Neural crest cell (in vitro differentiated cells): ENCODE results near the gene CIB2. TPM values are rescaled to one million over a fixed set of nuclear protein-coding genes. Genes with fewer than 3 reads are reported as not detected.

Experiments
- DNase-seq: peaks from one replicate; pipeline ENCODE4 v3.0.0; 2021; ENCODE audit warnings: low read depth, mixed read lengths, low spot score
- H3K27ac Mint-ChIP-seq: one replicate; pipeline ENCODE4 v1.8.0; 2021; ENCODE audit warnings: mild to moderate bottlenecking, mixed read lengths; ENCODE audit not compliant: unreplicated experiment
- H3K27me3 Mint-ChIP-seq: 2 replicates; pipeline ENCODE4 v1.8.0; 2021; ENCODE audit warnings: low read depth, mild to moderate bottlenecking, mixed read lengths
- H3K36me3 Mint-ChIP-seq: 2 replicates; pipeline ENCODE4 v1.8.0; 2021; ENCODE audit warnings: low read depth, mild to moderate bottlenecking, mixed read lengths
- H3K4me1 Mint-ChIP-seq: 2 replicates; pipeline ENCODE4 v1.8.0; 2021; ENCODE audit warnings: mixed read lengths
- H3K4me3 Mint-ChIP-seq: one replicate; pipeline ENCODE4 v1.8.0; 2021; ENCODE audit warnings: mild to moderate bottlenecking, mixed read lengths
- H3K9me3 Mint-ChIP-seq: 2 replicates; pipeline ENCODE4 v1.8.0; 2021; ENCODE audit warnings: mixed read lengths
- CTCF ChIP-seq: fragments of 200-600 bp; sonication (generic); conservative IDR thresholded peaks from 2 replicates; pipeline ENCODE4 v1.5.0; 2021; ENCODE audit warnings: antibody characterized with exemption, mild to moderate bottlenecking
- total RNA-seq: library from RNA; stranded (reverse); gene quantifications from 2 replicates; pipeline ENCODE4 v1.2.1, GENCODE V29; 2021

CIB2 gene
- total RNA-seq, 1 donor from 2014 or later: 37.7 TPM

DNA sequence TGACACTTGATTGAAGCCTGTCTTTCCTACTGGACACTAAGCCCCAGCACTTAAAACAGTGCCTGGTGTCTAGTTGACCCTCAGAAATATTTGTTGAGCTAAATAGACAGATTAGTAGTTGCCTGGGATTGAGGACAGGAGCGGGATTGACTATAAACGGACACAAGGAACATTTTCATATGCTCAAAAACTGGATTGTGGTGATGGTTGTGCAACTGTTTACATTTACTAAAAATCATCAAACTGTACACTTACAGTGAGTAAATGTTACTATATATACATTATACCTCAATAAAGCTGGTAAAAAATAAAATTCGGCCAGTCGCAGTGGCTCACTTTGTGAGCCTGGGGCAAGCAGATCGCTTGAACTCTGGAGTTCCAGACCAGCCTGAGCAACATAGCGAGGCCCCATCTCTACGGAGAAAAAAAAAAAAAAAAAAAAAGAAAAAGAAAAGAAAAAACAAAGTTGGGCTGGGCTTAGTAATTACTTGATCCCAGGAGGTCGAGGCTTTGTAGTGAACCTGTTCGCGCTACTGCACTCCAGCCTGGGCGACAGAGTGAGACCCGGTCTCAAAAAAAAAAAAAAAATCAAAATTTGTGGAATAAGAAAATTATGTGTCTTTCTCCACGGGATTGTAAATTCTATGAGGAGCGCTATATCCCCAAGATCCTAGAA lies 17.3 kb upstream of the CIB2 start:
- no peak for TF ChIP-seq CTCF
- Mint-ChIP-seq H3K4me3 (peak overlapping the region; percentile 99), H3K36me3 (peaks cover 2% of the 10 kb centered on the region), H3K27ac (peak overlapping the region; percentile 92), H3K27me3 (no peaks in the 10 kb centered on the region), H3K4me1 (peaks cover 28% of the 10 kb centered on the region), H3K9me3 (no peaks in the 10 kb centered on the region)
- no peak for DNase-seq

DNA sequence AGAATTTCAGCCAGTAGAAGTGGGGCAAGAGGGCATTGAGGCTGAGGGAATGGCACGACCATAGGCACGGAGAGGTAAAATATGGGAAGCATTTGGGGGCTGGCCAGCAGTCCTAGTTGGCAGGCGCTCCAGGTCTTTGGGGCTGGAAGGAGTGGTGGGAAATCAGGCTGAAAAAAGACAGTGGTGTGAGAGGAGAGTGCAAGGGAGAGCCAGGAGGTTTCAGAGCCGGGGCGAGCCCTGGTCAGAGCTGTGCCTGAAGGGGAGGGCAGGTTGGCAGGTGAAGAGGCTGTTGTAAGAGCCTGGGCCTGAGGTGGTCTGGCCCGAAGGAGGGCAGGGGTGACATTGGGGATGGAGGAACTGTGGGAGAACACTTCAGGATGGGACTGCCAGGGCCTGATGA lies 16.3 kb upstream of the CIB2 start:
- peaks cover 24% of the 10 kb centered on the region for H3K4me1 Mint-ChIP-seq
- H3K27ac Mint-ChIP-seq: no peak overlapping the region
- H3K4me3 Mint-ChIP-seq: peak overlapping the region; percentile 81
- H3K36me3 Mint-ChIP-seq: no peaks in the 10 kb centered on the region
- no peak for DNase-seq
- no peaks in the 10 kb centered on the region for H3K9me3 Mint-ChIP-seq
- H3K27me3 Mint-ChIP-seq: no peaks in the 10 kb centered on the region
- no peak for TF ChIP-seq CTCF

DNA sequence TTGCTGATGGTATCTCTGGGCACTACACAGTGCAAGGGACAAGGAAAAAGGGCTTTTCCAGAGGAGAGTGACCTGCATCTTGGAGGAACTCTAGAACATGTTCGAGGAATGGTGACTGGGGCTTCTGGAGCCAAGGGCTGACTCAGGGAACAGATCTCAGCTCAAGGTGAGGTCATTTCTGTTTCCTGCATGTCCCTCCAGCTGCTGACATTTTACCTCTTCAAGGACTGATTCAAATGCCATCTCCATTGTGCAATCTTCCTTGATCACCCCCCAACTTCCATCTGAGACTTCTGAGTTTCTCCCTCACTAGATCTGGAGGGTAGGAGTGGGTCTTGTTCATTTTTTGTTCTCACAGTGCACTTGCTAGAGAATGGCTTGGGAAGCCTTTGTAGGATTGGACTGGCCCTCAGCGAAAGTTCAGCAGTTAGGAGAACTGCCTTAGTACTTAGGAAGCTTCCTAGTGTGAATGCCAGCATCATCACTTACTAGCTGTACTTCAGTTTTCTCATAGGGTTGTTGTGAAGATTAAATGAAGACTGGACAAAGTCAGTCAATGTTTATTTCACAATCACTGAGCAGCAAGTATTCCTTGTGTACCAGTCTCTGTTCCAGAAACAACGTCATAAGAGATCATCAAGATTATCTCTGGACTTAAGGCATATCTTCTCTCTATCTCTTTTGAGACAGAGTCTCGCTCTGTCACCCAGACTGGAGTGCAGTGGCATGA lies 15.3 kb upstream of the CIB2 start:
- no peaks in the 10 kb centered on the region for H3K27me3 Mint-ChIP-seq
- peak overlapping the region; percentile 81 for H3K4me3 Mint-ChIP-seq
- peaks cover 23% of the 10 kb centered on the region for H3K4me1 Mint-ChIP-seq

GRCh38 chr15:78142332-78142731 lies 11.1 kb upstream of the CIB2 start:
- no peak for DNase-seq
- Mint-ChIP-seq H3K4me1 (no peaks in the 10 kb centered on the region), H3K4me3 (no peak overlapping the region), H3K27me3 (no peaks in the 10 kb centered on the region), H3K9me3 (no peaks in the 10 kb centered on the region), H3K27ac (no peak overlapping the region), H3K36me3 (no peaks in the 10 kb centered on the region)
- TF ChIP-seq CTCF: no peak

More for the DNA sequence above, 15.3 kb upstream of the CIB2 start:
- no peak for TF ChIP-seq CTCF
- Mint-ChIP-seq H3K27ac (no peak overlapping the region), H3K36me3 (no peaks in the 10 kb centered on the region), H3K9me3 (no peaks in the 10 kb centered on the region)
- no peak for DNase-seq

GRCh38 chr15:78140292-78140691 lies 9.0 kb upstream of the CIB2 start:
- Mint-ChIP-seq H3K4me1 (no peaks in the 10 kb centered on the region), H3K36me3 (no peaks in the 10 kb centered on the region), H3K27me3 (no peaks in the 10 kb centered on the region), H3K27ac (no peak overlapping the region), H3K9me3 (no peaks in the 10 kb centered on the region), H3K4me3 (no peak overlapping the region)
- no peak for DNase-seq
- no peak for TF ChIP-seq CTCF
